GM21528 (cell line): Measurements from ENCODE around the gene ADGRL1.
"Not testable (repeated sequence)": the region's sequence is repeated elsewhere in the genome, so short reads cannot be mapped to it uniquely, and the experiment has no call there.

Experiments
- ATAC-seq: cut with Tn5 transposase; IDR thresholded peaks from one replicate; pipeline ENCODE4 v1.9.1; 2021; ENCODE audit warnings: mild to moderate bottlenecking, moderate library complexity; ENCODE audit not compliant: unreplicated experiment, low FRiP score

ADGRL1 gene

DNA sequence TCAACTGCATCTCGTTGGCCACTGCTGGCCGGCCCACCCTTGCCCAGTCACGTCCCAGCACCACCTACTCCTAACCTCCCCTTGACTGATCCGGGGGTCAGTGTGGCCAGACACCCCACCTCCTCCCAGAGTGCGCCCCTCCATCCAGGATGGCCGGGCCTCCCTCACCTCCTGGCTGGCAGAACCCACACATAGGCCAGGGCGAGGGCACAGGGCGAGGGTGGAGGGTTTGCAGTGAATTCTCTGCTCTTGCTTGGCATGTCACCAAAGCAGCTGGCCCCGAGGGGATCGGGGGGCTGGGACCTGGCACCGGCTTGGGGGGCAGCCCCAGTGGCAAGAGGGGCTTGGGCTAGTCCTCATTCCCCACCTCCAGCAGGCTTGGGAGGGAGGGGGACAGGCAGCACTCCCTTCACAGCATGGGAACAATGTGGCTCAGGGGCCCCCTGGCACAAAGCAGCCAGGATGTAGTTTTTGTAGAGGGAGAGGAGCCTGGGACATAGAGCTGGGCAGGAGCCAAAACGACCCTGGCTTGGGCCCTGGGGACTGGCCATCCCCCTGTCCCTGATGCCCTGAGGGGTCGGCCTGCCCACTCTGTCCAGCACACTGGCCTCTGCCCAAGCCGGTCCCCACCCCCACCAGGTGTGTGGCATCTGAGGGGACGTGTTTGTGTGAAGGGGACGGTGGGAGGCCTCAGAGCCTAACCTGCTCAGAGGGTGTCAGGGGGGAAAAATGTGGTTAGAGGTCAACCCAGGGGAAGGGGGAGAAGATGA lies 41.1 kb downstream of the ADGRL1 start:
- ATAC-seq = no peak

DNA sequence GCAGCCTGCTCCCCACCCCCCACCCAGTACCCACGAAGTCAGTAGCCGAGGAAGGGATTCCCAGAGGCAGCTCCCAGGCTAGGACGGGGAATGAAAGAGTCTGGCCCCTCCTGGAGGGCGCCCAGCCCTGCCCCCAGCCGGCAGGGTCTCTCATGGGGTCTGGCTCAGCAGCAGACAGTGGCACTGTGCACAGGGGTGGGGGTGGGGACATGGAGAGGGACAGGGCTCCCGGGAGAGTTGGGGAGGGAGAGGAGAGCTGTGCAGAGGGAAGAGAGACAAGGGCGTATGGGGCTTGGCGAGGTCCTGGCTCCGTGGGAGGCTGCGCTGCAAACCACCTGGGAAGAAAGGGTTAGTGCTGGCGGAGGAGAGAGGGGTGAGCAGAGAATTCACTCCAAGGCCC lies 41.9 kb downstream of the ADGRL1 start:
- no peak for ATAC-seq

DNA sequence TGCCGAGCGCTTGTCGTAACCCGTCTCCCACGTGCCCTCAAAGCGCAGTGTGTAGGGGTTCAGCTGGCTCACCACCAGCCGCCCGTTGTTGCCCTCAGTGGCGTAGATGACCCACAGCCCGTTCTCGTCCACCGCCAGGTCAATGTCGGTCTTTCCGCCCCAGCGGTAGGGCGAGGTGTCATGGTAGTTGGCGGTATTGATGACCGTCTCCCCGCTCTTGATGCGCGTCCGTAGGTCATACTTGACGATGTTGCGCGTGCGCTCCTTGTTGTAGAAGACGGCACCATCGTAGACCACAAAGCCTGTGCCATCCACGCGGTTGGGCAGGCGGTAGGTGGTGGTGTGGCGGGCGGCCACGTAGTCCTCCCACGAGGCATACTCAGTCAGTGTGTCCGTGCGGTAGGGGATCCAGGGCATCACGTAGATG lies 43.1 kb downstream of the ADGRL1 start:
- ATAC-seq = no peak

DNA sequence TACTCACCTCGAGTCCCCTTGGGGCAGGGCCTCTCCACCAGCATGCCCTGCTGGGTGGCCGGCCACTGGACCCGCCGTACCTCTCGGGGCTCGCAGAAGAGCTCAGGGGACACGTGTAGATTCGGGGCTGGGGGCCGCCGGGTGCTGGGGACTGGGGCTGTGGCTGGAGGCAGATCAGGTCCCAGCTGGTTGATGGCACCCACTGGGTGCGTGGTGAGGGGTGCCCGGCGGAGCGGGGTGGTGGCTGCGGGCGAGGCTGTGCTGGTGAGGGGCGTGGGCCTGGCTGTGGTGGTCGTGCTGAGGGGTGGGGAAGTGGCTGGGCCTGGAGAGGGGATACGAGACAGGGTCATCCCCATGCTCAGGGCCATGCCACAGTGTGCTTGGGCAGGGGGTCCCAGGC lies 44.7 kb downstream of the ADGRL1 start:
- no peak for ATAC-seq

DNA sequence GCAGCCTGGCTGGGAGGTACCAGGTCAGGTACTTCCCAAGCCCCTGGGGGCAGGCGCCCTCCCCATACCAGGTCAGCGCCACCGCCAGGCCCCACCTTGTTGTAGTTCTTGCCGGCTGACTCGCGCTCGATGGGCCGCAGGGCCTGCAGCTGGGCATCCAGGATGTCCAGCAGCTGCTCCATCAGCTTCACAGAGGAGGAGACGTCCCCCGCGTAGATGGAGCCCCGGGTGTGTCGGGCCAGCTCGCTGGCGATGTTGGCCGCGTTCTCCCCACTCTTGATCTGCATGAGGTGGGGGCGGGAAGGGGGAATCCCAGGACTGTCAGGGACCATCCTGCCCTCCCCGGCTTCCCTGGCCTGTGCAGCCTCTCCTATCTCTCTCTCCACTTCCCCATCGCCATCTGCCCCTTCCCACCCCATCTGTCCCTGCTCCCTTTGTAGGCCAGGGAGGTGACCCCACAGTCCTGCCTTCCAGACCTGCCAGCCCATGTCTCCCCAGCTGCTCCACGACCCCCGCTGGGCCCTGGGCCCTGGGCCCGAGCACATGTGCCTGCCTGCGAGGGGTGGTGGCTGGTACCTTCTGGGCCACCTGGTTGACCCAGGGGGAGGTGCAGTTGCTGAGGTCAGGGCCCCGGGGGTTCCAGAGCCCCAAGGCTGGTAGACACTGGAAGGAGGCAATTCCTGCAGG lies 45.8 kb downstream of the ADGRL1 start:
- ATAC-seq = no peak

DNA sequence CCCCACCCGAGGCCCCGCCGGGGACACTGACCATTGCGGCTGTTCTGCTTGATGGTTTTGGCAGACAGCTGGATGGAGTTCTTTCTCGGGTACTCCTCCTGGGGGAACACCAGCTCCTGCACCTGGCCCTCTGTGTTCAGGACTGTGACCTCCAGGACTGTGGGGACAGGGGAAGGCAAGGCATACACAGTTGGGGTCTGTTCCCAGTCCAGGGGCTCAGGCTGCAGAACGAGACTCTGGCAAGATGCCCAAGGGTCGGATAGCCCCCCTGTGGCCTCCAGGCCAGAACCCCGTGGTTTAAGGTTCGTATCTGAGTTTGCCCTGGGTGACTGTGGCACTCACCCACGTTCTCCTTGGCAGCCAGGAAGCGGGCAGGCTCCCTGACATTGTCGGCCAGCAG lies 46.9 kb downstream of the ADGRL1 start:
- ATAC-seq = no peak

DNA sequence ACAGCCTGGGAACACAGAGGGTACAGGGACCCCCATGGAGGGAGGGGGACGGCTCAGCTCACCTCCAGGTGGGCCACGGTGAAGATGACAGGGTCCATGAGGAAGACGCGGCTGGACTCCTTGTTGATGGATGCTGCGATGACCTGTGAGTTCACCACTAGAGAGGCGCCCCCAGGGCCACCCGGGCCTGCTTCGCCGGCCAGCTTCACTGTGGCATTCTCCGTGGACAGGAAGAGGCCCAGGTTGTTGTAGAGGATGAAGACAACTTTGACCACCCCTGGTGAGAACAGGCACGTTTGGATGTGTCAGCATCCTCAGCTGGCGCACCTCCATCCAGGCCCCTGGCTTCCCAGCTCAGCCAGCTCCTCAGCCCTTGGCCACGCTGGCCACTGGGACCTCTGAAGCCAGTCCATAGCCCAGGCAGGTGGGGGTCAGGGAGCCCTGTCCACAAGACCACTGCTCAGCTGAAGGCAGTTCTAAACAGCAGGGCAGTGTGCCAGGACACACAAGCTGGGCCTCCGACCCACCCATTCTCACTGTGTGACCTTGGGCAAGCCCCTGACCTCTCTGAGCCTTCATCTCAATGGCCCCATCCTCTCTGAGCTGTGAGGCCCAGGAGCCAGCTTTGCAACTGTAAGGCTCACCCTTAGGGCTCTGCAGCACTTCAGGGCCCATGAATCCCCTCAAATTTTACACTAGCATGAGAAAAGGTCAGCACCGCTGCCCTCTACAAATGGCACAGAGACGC lies 47.5 kb downstream of the ADGRL1 start:
- no peak for ATAC-seq

DNA sequence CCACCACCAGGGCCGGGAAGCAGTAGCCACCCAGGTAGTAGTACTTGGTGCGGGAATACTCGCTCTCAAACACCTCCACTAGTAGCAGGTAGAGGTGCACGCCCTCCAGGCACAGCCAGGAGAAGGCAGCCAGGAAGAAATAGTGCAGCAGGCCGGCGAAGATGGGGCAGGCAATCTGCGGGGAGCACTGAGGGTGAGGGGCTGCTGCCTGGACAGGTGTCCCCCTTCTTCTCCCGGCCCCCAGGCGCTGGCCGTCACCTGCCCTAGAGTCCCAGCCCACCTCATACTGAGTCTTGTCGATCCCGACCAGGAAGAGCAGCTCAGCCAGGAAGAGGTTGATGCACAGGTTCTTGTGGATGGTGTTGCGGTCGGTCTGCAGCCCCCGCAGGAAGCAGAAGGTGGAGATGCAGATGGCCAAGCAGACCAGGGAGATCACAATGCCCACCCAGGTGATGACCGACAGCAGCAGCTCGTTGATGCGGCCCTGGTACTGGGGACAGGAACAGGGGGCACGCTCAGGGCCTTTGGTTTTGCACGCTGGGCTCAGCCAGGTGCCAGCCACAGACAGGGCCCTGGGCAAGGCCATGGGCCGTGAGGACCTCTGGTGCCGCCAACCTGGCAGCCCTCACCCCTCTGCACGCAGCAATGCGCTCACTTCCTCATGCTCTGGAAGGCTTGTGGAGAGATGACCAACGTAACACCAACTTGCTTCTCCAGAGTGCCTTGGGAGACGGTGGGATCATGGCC lies 48.8 kb downstream of the ADGRL1 start:
- no peak for ATAC-seq

DNA sequence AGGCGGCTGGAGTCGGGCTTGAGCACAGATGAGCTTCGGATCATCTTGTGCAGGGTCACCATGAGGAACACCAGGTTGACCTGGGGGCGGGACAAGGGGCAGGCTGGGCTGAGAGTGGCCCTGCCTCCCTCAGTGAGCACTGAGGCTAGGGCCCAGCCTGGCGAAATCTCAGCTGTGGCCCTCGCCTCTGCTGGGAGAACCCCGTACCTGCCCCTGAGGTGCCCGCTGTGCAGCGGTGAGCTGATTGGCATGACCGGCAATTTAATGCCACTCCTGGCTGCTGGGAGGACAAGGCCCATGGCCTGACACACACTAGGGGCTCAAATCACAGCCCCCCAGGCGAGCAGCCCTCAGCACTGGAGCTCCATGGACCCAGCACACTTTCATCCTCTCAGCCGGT lies 49.8 kb downstream of the ADGRL1 start:
- ATAC-seq = no peak

DNA sequence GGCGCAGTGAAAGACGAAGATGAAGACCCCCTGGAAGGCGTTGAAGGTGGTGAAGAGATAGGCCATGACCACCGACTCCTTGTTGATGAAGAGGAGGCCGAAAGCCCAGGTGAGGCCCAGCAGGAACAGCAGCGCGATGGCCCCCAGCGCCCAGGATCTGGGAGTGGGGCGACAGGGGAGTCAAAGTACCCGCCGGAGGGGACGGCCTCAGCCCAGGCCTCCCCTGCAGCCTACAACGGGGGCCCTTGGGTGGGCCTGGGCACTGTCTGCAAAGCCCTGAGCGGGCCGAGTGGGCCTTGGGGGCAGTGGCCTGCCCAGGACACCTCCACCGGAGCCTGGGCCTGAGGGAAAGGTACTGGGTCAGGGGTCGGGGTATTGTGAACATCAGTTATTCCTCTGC lies 50.6 kb downstream of the ADGRL1 start:
- no peak for ATAC-seq

DNA sequence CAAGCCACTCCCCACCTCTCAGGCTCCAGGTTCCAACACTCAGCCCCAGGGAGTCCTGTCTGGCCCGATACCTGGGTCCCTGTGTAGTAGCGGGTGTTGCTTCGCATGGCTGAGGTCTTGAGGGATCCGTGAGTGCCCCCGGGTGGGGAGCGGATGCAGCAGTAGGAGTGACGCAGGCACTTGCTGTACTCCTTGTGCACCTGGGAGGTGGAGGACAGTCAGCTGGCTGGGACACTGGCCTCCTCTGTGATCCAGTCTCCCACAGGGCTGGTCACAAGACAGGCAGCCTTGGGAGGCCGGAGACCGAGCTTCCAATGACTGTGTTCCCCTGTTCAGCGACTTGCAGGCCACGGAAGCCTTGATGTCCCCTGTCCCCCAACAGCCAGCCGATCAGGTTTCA lies 53.3 kb downstream of the ADGRL1 start:
- ATAC-seq = no peak

DNA sequence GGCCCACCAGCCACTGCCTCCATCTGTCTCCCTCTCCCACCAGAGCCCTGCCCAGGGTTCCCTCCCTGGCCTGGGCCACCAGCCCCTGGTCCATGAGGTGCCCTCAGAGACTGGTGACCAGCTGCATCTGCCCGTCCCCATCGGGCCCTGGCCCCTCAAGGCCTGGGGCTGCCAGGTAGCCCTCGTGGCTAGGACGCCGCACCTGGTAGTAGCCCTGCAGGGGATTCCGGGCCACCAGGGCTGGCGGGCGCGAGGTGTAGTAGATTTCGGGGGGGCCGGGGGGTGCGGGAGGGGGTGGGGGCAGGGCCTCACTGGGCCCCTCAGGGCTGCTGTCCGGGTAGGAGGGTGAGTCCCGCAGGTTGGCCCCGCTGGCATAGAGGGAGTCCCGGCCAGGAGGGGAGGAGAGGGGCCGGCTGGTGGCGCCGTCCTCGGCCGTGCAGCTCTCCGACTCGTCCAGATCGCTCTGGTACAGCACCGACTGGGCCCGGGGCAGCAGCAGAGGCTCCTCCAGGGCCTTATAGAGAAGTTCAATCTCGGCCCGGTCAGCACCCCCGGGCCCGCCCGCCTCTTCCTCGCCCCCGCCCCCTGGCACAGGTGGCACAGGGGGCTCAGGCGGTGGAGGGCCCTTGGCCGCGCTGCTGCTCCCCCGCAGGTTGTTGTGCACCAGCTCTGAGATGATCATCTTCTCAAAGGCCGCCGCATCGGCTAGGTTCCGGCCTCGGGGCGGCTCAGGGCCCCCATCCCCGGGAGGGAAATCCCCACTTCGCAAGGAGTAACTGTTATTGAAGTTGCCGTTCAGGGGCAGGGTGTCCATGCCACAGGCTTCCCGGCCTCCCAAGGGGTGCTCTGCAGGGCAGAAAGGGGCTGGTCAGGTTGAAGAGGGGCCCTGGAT lies 55.0 kb downstream of the ADGRL1 start:
- no peak for ATAC-seq

DNA sequence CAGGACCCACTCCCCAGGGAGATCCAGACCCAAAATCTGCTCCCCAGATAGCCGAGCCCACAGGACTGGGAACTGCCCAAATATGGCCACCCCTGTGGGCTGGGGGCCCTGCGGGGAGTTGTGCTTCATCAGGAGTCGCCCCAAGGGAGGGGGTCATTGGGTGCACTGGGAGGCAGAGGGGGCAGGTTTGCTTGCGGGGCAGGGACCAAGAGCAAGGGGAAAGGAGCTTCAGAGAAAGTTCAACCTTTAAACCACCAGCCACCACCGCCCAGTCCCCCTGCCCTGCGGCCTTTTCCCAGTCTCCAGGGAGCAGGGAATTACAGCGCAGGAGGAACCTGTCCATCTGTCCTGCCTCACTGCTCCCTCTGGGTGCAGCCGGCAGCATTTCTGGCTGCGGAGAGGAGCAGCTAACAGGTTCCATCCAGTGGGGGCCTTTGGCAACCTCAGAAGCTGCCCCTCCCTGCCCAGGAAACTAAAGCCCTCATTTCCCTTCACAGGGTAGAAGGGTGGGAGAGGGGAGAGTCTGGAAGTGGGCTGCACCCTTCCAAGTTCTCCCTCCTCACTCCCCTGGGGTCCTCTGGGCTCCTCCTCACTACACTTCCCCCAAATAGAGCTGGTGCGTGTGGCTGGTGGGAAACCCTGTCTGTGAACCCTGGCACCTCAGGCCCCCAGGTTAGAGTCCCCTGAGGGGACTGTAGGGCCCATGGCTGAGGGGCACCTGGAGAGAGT lies 55.8 kb downstream of the ADGRL1 start:
- ATAC-seq = no peak

DNA sequence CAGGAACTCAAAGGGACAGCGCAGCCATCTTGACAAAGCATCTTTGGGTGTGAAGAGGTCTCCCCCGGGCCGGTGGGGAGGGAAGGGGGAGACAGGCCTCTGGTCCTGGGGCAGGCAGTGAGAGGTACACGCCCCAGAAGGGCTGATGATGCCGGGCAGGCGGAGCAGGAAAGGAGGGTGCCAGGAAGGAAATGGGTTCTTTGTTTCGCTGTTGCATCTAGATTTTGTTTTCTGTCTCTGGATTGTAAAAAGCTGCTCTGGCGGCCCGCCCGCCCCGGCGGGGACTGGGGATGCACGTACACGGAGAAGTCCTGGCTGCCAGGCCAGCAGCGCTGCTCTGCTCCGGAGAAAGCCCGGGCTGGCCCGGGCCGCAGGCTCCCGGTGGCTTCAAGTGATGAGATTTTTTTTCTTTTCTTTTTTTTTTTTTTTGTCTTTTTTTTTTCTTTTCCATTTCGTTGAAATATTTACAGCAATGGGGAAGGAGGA lies 56.4 kb downstream of the ADGRL1 start:
- no peak for ATAC-seq

DNA sequence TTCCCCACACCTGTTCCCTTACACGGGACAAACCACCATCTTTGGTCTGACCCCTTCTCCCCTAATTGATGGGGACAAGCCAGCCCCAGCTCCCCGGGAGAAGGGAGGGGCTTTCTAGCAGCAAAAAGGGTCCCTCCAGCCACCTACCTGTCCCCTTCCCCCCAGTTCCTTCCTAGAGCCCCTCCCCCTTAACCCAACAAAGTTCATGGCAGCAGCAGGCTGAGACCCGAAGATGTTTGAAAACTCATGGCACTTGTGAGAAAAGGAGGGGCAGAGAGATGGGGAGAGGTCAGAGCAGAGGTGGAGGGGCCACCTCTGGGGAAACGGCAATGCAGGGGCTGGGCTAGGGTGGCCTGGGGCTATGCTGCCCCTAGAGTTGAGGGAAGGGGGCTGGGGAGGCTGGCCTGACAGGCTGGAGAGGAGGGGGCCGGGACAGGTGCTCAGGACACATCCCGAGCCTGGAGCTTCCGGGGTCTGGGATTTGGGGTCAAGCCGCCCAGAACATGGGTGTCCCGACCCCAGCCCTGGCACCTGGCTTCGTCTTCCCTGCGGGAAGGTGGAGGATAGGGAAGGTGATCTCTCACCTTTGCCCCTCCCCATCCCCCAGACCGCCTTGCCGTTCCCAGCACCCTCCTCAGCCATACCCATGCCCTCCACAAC lies 57.1 kb downstream of the ADGRL1 start:
- ATAC-seq = no peak

DNA sequence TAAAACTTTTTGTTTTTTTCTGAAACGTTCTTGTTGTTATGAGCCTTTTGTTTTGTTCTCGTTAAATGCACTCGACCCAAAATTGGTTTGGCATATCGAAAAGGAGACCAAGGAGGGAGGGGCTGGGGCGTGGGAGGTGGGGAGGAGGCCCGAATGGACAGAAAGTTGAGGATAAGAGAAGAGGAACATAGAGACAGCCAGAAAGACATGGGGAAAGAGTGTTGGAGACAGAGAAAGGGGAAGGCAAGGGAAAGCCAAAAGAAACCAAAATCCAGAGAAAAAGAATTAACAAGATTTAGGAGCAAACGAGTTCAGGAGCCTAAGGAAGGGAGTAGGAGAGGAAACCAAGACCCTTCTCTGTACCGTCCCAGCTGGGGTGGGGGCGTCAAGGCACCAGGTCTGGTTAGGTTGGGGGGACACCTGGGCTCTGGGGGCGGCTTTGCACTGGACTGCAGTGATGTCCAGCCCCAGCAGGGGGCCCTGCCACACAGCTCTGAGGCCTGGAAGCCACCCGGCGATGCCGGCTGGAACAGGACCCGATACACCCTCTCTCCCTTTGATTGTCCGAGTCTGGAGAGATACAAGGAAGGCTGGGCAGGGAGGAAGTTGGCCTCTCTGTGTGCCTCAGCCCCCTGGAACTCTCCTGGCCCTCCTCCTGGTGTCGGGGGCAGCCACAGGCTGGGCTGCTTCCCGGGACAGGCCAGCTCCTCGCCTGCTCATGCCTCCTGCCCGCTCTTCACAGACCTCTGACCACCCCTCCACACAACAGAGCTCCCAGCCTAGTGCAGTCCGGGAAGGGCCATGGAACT lies 58.0 kb downstream of the ADGRL1 start:
- no peak for ATAC-seq

DNA sequence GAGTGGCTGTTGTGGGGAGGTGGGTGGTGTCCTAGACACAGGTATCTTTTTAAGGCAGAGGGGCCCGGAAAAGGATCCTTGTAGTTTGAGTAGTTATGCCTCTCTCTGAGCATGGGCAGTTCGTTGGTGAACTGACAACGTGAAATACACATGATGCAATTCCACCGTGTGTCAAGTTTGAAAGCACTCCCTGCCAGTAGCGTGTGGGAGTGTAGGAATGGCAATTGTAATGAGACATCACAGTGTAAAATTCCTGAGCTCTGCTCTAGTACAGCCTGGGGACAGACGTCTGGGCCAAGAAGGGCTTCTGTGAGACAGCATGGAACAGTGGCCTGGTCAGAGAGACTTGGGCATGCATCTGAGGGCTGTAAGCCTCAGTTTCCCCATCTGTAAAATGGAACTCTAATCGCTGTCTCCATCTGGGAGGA lies 59.2 kb downstream of the ADGRL1 start:
- ATAC-seq = no peak

DNA sequence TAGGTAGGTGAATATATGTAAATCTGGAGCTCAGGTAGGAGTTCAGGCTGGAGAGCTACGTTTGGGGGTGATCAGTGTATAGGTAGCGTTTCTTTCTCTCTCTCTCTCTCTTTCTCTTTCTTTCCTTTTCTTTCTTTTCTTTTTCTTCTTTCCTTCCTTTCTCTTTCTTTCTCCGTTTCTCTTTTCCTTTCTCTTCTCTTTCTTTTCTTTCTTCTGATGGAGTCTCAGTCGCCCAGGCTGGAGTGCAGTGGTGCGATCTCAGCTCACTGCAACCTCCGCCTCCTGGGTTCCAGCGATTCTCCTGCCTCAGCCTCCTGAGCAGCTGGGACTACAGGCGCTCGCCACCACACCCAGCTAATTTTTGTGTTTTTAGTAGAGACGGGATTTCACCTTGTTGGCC lies 59.8 kb downstream of the ADGRL1 start:
- ATAC-seq = not testable (repeated sequence)
